PC-3 (cell line): ENCODE measurements around the gene ZNF433. TPM values are rescaled to one million over a fixed set of nuclear protein-coding genes. Genes with fewer than 3 reads are reported as not detected.

Experiments used
- ATAC-seq: fragments of 200-7000 bp; cut with Tn5 transposase; 2 replicates; pipeline ENCODE4 v1.9.1; 2020; ENCODE audit warnings: mild to moderate bottlenecking, moderate library complexity
- BruUV-seq: library from RNA; stranded (reverse); fragments of 400-500 nt; replicated peaks from 2 replicates; lab custom pipeline; 2021; lab: Mats Ljungman, UMichigan
- CTCF ChIA-PET: fragments of 300-600 bp; sonication (Branson Sonifier 250); formaldehyde crosslinking; loops from one replicate; lab custom pipeline; 2022; ENCODE audit warnings: antibody characterized with exemption; lab: Charles Lee
- POLR2A ChIA-PET: fragments of 300-600 bp; sonication (Branson Sonifier 250); formaldehyde crosslinking; loops from one replicate; lab custom pipeline; 2022; ENCODE audit warnings: antibody characterized with exemption; ENCODE audit not compliant: unreplicated experiment; lab: Charles Lee
- DNase-seq: peaks from one replicate; pipeline ENCODE4 v3.0.0-alpha.2; 2015
- H2AFZ ChIP-seq: fragments of 300-600 bp; sonication (generic); 2 replicates; pipeline ENCODE4 v1.6.0; 2016; ENCODE audit warnings: antibody characterized with exemption, low read length
- H3F3A ChIP-seq: fragments of 300-600 bp; sonication (generic); one replicate; pipeline ENCODE4 v1.6.0; 2017; ENCODE audit warnings: antibody characterized with exemption, low read length, control low read depth, mild to moderate bottlenecking; ENCODE audit not compliant: unreplicated experiment
- H3K27ac ChIP-seq: fragments of 300-600 bp; sonication (generic); 2 replicates; pipeline ENCODE4 v1.5.1; 2016; ENCODE audit warnings: mild to moderate bottlenecking, low read length
- H3K27me3 ChIP-seq: fragments of 300-600 bp; sonication (generic); 2 replicates; pipeline ENCODE4 v1.6.1; 2016; ENCODE audit warnings: low read length, mixed read lengths
- H3K36me3 ChIP-seq: fragments of 300-600 bp; sonication (generic); 2 replicates; pipeline ENCODE4 v1.6.1; 2016; ENCODE audit warnings: low read depth, mixed run types, low read length, mixed read lengths
- H3K4me1 ChIP-seq: fragments of 300-600 bp; sonication (generic); 2 replicates; pipeline ENCODE4 v1.5.1; 2016; ENCODE audit warnings: low read length; ENCODE audit not compliant: insufficient read depth
- H3K4me2 ChIP-seq: fragments of 300-600 bp; sonication (generic); 2 replicates; pipeline ENCODE4 v1.6.0; 2016; ENCODE audit warnings: low read length
- H3K4me3 ChIP-seq: fragments of 300-600 bp; sonication (generic); 2 replicates; pipeline ENCODE4 v1.5.1; 2016; ENCODE audit warnings: mild to moderate bottlenecking, low read length, mixed read lengths
- H3K79me2 ChIP-seq: fragments of 300-600 bp; sonication (generic); 2 replicates; pipeline ENCODE4 v1.6.1; 2017; ENCODE audit warnings: low read length, mixed read lengths
- H3K9ac ChIP-seq: fragments of 300-600 bp; sonication (generic); 2 replicates; pipeline ENCODE4 v1.6.0; 2016; ENCODE audit warnings: mild to moderate bottlenecking, low read length
- H3K9me2 ChIP-seq: fragments of 300-600 bp; sonication (generic); replicated peaks from 2 replicates; pipeline ENCODE4 v1.6.1; 2016; ENCODE audit warnings: mixed run types, low read length, mixed read lengths
- H3K9me3 ChIP-seq: fragments of 300-600 bp; sonication (generic); 2 replicates; pipeline ENCODE4 v1.6.1; 2016; ENCODE audit warnings: low read length, mixed read lengths
- H4K20me1 ChIP-seq: fragments of 300-600 bp; sonication (generic); 2 replicates; pipeline ENCODE4 v1.6.1; 2016; ENCODE audit warnings: low read length, mixed read lengths
- CTCF ChIP-seq: fragments of 300-600 bp; sonication (generic); conservative IDR thresholded peaks from 2 replicates; pipeline ENCODE4 v1.5.1; 2017; ENCODE audit warnings: antibody characterized with exemption, low read depth, mild to moderate bottlenecking, low read length
- EZH2 ChIP-seq: fragments of 300-600 bp; sonication (generic); IDR thresholded peaks from one replicate; pipeline ENCODE4 v1.6.1; 2017; ENCODE audit warnings: antibody characterized with exemption, mild to moderate bottlenecking, low read length; ENCODE audit not compliant: unreplicated experiment
- EZH2phosphoT487 ChIP-seq: fragments of 300-600 bp; sonication (generic); IDR thresholded peaks from 2 replicates; pipeline ENCODE4 v1.6.1; 2018; ENCODE audit warnings: mild to moderate bottlenecking, antibody characterized with exemption, low read length, borderline replicate concordance
- intact Hi-C: fragments of 100-400 bp; cut with micrococcal nuclease; formaldehyde crosslinking; loops from 2 replicates; pipeline ENCODE4 v1.9.0; 2023
- total RNA-seq: library from RNA; depleted of rRNA; stranded (reverse); fragments of >200 nt; gene quantifications from 2 replicates; pipeline ENCODE4 v1.2.3, GENCODE V29; 2014

ZNF433 gene
- total RNA-seq, 1 experiment from 2014 or later, result 5.4 TPM

GRCh38 chr19:11986754-11987153 lies 48.7 kb downstream of the ZNF433 start:
- no peak for TF ChIP-seq CTCF
- TF ChIP-seq EZH2, result no peak
- no peaks in the 10 kb centered on the region for H3F3A ChIP-seq
- CTCF ChIA-PET, result interaction anchor here (0.6 to 2.8 kb wide), 3 partner anchors 154 to 580 kb away, joined by 4 to 26 read pairs (median 10); partner anchors contain the start of gene ZNF20

GRCh38 chr19:11984986-11985385 lies 50.5 kb downstream of the ZNF433 start:
- no TSS peak for BruUV-seq
- no peak overlapping the region for H3K9ac ChIP-seq
- TF ChIP-seq CTCF, result peak; percentile 25; the same call in 1 of the 2 replicates
- TF ChIP-seq EZH2, result no peak
- no peak for TF ChIP-seq EZH2phosphoT487
- H3K27me3 ChIP-seq, result no peaks in the 10 kb centered on the region
- ChIA-PET POLR2A (no interaction called here), CTCF (no interaction called here)
- no peak overlapping the region for H3K4me2 ChIP-seq
- intact Hi-C loops, result no loop called here
- DNase-seq (no peak), ATAC-seq (no peak)
- no peak overlapping the region for H3K27ac ChIP-seq
- H3K9me3 ChIP-seq, result peaks cover 24% of the 10 kb centered on the region
- peaks cover 13% of the 10 kb centered on the region; the same call in 1 of the 2 replicates for H3K79me2 ChIP-seq
- no peaks in the 10 kb centered on the region for H3K9me2 ChIP-seq
- H3K36me3 ChIP-seq, result peaks cover 19% of the 10 kb centered on the region; the same call in 1 of the 2 replicates
- H4K20me1 ChIP-seq, result no peaks in the 10 kb centered on the region
- H3K4me1 ChIP-seq, result no peaks in the 10 kb centered on the region
- no peaks in the 10 kb centered on the region for H3F3A ChIP-seq
- no peak overlapping the region for H3K4me3 ChIP-seq
- no peak overlapping the region for H2AFZ ChIP-seq

More at GRCh38 chr19:11986754-11987153, 48.7 kb downstream of the ZNF433 start:
- no peak overlapping the region; the same call in 1 of the 2 replicates for H2AFZ ChIP-seq
- intact Hi-C loops, result loop anchor here (1.0 kb wide), 1 partner anchor 189 kb away; no protein-coding TSS in a partner anchor
- H3K9me2 ChIP-seq, result no peaks in the 10 kb centered on the region
- H3K27me3 ChIP-seq, result no peaks in the 10 kb centered on the region
- H3K4me1 ChIP-seq, result no peaks in the 10 kb centered on the region
- no peak for ATAC-seq
- peaks cover 15% of the 10 kb centered on the region for H3K9me3 ChIP-seq
- H3K4me2 ChIP-seq, result 0 out of 2 replicates have a peak overlapping the region, but pooled peaks have one; percentile 97
- no TSS peak for BruUV-seq
- peaks cover 15% of the 10 kb centered on the region; the same call in 1 of the 2 replicates for H3K36me3 ChIP-seq
- H3K79me2 ChIP-seq, result peaks cover 21% of the 10 kb centered on the region; the same call in 1 of the 2 replicates
- no peak overlapping the region for H3K27ac ChIP-seq
- POLR2A ChIA-PET, result interaction anchor here (0.6 kb wide), 1 partner anchor 1653 kb away, joined by 4 read pairs; no protein-coding TSS in a partner anchor
- no peak overlapping the region for H3K4me3 ChIP-seq
- no peak for DNase-seq
- H4K20me1 ChIP-seq, result no peaks in the 10 kb centered on the region
- no peak overlapping the region for H3K9ac ChIP-seq

- no TSS peak for BruUV-seq
- no peaks in the 10 kb centered on the region for H3K27me3 ChIP-seq
- CTCF ChIA-PET, result no interaction called here
- H2AFZ ChIP-seq, result no peak overlapping the region
- no peaks in the 10 kb centered on the region for H3K79me2 ChIP-seq
- TF ChIP-seq EZH2, result no peak
- no peak for TF ChIP-seq CTCF
- no peak for TF ChIP-seq EZH2phosphoT487
- no peak overlapping the region for H3K4me2 ChIP-seq
- POLR2A ChIA-PET, result no interaction called here
- DNase-seq, result peak; percentile 61
- no peaks in the 10 kb centered on the region for H3F3A ChIP-seq
- H3K36me3 ChIP-seq, result peaks cover 36% of the 10 kb centered on the region
- no peaks in the 10 kb centered on the region for H3K9me2 ChIP-seq
- H3K4me1 ChIP-seq, result no peaks in the 10 kb centered on the region
- no peak overlapping the region for H3K4me3 ChIP-seq
- ATAC-seq, result peak; percentile 19; the same call in 1 of the 2 replicates
- no peak overlapping the region for H3K9ac ChIP-seq
- intact Hi-C loops, result no loop called here
- no peak overlapping the region for H3K27ac ChIP-seq
- H3K9me3 ChIP-seq, result peaks cover 48% of the 10 kb centered on the region
- H4K20me1 ChIP-seq, result no peaks in the 10 kb centered on the region
Measured at GRCh38 chr19:11982526-11982925, 53.0 kb downstream of the ZNF433 start.
